ENCODE results near the gene GNG2.

DNA sequence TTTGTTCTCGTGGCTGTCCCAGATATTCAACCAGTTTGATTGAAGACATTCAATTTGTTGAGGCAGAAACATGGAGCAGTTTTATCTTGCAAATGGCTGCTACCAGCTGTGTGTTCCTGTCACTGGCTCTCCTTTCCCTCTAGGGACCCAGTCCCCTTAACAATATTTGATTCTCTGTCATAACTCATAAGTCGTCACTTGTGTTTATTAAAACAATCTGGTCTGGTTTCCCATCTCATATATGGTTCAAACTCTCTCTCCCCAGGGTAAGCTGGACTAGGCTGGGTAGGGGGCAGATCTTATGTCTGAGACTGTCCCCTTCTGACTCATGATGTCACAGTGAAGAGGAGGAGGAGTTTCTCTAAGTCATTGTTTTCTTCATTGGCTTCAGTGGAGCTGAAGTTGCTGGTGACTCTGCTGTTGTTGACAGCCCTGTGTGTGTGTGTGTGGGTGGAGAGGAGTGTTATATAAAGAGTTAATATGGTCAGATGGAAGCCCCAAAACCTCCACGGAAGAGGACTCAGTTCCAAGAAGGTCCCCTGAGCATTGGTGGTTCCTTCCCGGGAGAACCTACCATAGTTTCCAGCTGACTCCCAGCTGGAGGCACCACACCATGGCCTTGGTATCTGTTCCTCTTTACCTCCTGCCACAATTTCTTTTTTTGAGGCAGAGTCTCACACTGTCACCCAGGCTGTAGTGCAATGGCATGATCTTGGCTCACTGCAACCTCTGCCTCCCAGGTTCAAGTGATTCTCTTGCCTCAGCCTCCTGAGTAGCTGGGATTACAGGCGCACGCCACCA, 16.1 kb upstream of the GNG2 start:
- TF ChIP-seq CTCF (conservative IDR thresholded peaks at IDR 0.05 in 1 of 2, IDR thresholded peaks at IDR 0.05 in 1 of 2; ENCODE audit: extremely low read depth in 1 of 2, insufficient read depth in 1 of 2, low read depth in 1 of 2, low read length in 2 of 2) = no peak
- no peak for TF ChIP-seq EZH2 (IDR thresholded peaks at IDR 0.05; ENCODE audit: borderline replicate concordance, low read length)
